ENCODE results near the gene NOP53. TPM values are rescaled to one million over a fixed set of nuclear protein-coding genes. Genes with fewer than 3 reads are reported as not detected.

The NOP53 gene
- polyA plus RNA-seq, 1 donor (not counting 4 experiments of a cell fraction or from before 2014, with no cell fraction given), result 80.2 TPM

Small RNAs within 50 kb of the gene (small RNA-seq; reads per million reads assigned to genes)
- gene AC008745.1 (ENCODE audit: insufficient read length in 3 of 3, low read depth in 3 of 3, low replicate concordance in 1 of 3) (0 reads per million in 3 experiments), gene SNORD23 (ENCODE audit: insufficient read length in 3 of 3, low read depth in 3 of 3, low replicate concordance in 1 of 3) (0 reads per million in 3 experiments)

Other genes with a start within 250 kb of the NOP53 start
- 89.0 to 109 TPM (median 99.8 TPM) in 3 replicates for gene NAPA, start 230.5 kb upstream of the NOP53 start, polyA plus RNA-seq
- not detected in 3 replicates for gene ZNF541, start 172.4 kb upstream of the NOP53 start, polyA plus RNA-seq
- 0.28 to 0.50 TPM (median 0.42 TPM) in 3 replicates for gene BICRA, start 136.4 kb upstream of the NOP53 start, polyA plus RNA-seq
- 18.3 to 48.5 TPM (median 23.7 TPM) in 3 replicates for gene EHD2, start 32.1 kb upstream of the NOP53 start, polyA plus RNA-seq
- 421 to 777 TPM (median 509 TPM) in 3 replicates for gene SELENOW, start 33.2 kb downstream of the NOP53 start, polyA plus RNA-seq
- gene TPRX1, start 59.0 kb downstream of the NOP53 start, polyA plus RNA-seq, result not detected in 3 replicates
- not detected in 3 replicates for gene CRX, start 76.4 kb downstream of the NOP53 start, polyA plus RNA-seq
- not detected in 3 replicates for gene TPRX2, start 113.7 kb downstream of the NOP53 start, polyA plus RNA-seq
- gene SULT2A1, start 140.8 kb downstream of the NOP53 start, polyA plus RNA-seq, result not detected in 3 replicates
- gene BSPH1, start 246.6 kb downstream of the NOP53 start, polyA plus RNA-seq, result not detected in 3 replicates
- gene ELSPBP1, start 249.1 kb downstream of the NOP53 start, polyA plus RNA-seq, result not detected in 3 replicates

Measured in keratinocyte (primary cell).